Measurements from ENCODE around the gene TTLL13.
"Not testable (repeated sequence)": the region's sequence is repeated elsewhere in the genome, so short reads cannot be mapped to it uniquely, and the experiment has no call there.

TTLL13 gene

DNA sequence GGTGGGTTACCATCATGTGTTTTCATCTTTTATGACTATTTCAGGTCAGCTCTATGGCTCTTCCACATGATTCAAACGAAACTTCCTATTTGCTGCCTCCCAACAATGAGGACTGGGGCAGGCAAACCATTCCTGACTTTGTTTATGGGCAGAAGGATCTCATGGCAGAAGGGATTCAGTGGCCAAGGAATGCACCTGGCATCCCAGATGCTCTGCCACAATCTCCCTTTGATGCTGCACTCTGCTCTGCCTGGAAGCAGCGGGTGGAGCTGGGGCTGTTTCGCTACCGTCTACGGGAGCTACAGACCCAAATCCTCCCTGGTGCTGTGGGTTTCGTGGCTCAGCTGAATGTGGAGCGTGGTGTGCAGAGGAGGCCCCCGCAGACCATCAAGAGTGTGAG is 8.5 kb upstream of the TTLL13 start:
- no peak for DNase-seq (ENCODE audit: low spot score)

DNA sequence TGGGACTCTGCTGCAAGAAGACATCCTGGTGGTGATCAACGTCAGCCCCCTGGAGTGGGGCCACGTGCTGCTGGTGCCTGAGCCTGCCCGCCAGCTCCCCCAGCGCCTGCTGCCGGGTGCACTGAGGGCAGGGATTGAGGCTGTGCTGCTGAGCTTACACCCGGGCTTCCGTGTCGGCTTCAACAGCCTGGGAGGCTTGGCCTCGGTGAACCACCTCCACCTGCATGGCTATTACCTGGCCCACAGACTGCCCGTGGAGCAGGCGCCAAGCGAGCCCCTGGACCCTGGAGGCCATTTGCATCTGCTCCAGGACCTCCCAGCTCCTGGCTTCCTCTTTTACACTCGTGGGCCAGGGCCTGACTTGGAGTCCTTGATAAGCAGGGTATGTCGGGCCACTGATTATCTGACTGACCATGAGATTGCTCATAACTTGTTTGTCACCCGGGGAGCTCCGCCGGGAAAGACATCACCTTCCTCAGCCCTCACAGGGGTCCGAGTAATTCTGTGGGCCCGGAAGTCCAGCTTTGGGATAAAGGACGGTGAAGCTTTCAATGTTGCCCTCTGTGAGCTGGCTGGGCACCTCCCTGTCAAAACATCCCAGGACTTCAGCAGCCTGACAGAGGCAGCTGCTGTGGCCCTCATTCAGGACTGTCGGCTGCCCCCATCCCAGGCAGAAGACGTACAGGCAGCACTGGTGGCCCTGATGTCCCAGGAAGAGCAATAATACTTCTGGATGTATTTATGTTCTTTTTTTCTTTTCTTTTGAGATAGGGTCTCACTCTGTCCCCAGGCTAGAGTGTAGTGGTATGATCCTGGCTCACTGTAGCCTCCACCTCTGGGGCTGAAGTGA is 7.8 kb upstream of the TTLL13 start:
- TF ChIP-seq, protein P1, sequence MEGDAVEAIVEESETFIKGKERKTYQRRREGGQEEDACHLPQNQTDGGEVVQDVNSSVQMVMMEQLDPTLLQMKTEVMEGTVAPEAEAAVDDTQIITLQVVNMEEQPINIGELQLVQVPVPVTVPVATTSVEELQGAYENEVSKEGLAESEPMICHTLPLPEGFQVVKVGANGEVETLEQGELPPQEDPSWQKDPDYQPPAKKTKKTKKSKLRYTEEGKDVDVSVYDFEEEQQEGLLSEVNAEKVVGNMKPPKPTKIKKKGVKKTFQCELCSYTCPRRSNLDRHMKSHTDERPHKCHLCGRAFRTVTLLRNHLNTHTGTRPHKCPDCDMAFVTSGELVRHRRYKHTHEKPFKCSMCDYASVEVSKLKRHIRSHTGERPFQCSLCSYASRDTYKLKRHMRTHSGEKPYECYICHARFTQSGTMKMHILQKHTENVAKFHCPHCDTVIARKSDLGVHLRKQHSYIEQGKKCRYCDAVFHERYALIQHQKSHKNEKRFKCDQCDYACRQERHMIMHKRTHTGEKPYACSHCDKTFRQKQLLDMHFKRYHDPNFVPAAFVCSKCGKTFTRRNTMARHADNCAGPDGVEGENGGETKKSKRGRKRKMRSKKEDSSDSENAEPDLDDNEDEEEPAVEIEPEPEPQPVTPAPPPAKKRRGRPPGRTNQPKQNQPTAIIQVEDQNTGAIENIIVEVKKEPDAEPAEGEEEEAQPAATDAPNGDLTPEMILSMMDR (IDR thresholded peaks at IDR 0.05; ENCODE audit: extremely low read depth, missing control alignments) = no peak
- no peak for DNase-seq (ENCODE audit: low spot score)

More for the DNA sequence above, 8.5 kb upstream of the TTLL13 start:
- TF ChIP-seq, protein P1 (IDR thresholded peaks at IDR 0.05; ENCODE audit: extremely low read depth, missing control alignments) = no peak

DNA sequence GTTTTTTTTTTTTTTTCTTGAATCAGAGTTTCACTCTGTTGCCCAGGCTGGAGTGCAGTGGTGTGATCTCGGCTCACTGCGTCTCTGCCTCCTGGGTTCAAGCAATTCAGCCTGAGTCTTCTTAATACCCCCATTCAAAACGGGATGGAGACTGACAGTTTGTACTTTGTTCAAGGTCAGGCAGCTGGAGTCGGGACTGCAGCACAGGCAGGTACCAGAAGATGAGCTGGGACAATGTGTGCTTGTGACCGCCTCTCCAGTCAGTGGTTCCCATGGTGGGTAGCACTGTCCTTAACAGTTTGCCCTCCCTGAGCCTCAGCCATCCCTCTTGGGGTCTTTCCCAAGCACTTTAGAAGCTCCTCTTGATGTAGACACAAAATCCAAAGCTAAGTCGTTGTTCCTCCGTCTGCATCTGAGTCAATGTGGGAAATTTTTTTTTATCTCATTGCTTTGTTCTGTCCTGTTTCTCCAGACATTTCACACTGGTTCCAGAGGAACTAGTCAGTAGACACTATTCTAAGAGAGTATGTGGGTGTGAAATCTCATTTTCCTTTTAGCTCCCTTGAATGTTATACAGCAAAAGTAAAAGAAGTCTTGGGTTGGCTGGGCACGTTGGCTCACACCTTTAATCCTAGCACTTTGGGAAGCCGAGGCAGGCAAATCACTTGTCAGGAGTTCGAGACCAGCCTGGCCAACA is 5.3 kb upstream of the TTLL13 start:
- TF ChIP-seq, protein P1 (IDR thresholded peaks at IDR 0.05; ENCODE audit: extremely low read depth, missing control alignments) = no peak

DNA sequence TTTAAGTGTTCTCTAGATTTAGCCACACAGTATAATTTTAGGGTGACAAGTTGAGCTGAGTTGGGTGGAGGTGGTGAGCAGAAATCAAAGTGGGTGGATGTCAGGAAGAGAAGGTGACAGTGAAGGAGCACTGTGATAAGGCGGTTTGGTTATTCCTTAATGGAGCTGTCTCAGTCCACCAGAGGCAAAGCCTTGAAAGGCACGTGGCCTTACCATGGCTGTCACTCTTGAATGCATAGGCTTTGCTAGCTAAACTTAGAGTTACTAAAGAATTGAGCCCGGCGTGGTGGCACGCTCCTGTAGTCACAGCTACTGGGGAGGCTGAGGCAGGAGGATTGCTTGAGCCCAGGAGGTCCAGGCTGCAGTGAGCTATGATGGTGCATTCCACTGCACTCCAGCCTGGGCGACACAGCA is 560 bp upstream of the TTLL13 start:
- no peak for DNase-seq (ENCODE audit: low spot score)
- TF ChIP-seq, protein P1 (IDR thresholded peaks at IDR 0.05; ENCODE audit: extremely low read depth, missing control alignments) = no peak

More for the DNA sequence above, 5.3 kb upstream of the TTLL13 start:
- DNase-seq (ENCODE audit: low spot score) = no peak

DNA sequence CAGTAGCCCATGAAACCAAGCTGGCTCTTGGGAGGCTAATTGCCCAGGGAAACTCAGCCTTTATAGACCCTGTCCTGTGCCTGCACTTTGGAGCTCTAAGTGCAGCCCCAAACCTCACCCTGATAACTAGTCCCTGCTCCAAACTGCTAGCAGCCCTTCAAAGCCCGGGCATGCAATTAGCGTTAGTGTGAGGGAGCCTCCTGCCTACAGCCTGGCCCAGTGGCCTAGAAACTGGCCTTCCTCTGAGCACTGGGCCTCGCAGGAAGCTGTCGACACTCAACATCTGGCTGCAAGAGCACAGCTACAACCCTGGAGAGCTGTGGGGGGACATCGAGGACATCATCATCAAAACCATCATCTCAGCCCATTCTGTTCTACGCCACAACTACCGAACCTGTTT is 8.4 kb downstream of the TTLL13 start:
- DNase-seq (ENCODE audit: low spot score) = no peak
- TF ChIP-seq, protein P1 (IDR thresholded peaks at IDR 0.05; ENCODE audit: extremely low read depth, missing control alignments) = no peak

DNA sequence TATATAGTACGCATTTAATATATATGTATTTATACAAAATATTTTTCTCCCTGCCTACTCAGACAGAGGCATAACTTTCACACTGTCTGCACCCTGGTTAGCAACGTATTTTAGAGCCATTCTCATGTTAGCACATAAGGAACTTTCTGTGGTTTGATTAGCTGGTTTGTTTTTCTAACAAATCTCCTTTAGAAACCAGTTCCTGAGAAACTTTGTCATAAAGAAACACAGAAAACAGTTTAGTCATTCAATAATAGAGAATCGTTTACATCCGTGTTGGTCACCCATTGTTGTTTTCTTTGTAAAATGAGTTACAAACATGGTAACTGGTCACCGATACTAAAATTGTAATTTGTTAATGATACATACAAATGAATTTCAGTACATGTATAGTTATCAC is 10.2 kb downstream of the TTLL13 start:
- TF ChIP-seq, protein P1 (IDR thresholded peaks at IDR 0.05; ENCODE audit: extremely low read depth, missing control alignments) = no peak
- DNase-seq (ENCODE audit: low spot score) = peak; percentile 63

DNA sequence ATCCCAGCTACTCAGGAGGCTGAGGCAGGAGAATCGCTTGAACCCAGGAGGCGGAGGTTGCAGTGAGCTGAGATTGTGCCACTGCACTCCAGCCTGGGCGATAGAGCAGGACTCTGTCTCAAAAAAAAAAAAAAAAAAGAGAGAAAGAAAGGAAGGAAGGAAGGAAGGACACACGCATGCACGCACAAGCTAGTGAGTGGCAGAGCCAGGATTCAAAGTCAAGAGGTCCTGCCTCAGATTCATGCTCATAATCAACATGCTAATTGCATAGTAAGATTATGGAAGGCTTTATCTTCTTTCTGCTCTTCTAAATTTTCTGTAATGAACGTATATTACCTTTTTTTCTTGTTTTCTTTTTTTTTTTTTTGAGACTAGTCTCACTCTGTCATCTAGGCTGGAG is 11.4 kb downstream of the TTLL13 start:
- not testable (repeated sequence) for DNase-seq (ENCODE audit: low spot score)

All from GM20000 (cell line).